Heart left ventricle (tissue), 16 donors: ENCODE measurements around the gene KCNJ10. TPM values are rescaled to one million over a fixed set of nuclear protein-coding genes. Genes with fewer than 3 reads are reported as not detected.

Experiments used
- ATAC-seq, 4 donors: fragments of 200-7000 bp; cut with Tn5 transposase; one replicate each; pipeline ENCODE4 v1.9.1; 2020 to 2022; ENCODE audit warnings: moderate library complexity in 4 of 4, mild to moderate bottlenecking in 3 of 4, moderate number of reproducible peaks in 1 of 4
- DNase-seq, 5 donors: peaks; one replicate each; pipeline ENCODE4 v3.0.0-alpha.2; 2020
- H3K27ac ChIP-seq, 12 donors: fragments of 200-600 bp; sonication (generic) in 4 of 12; one replicate each; pipeline versions ENCODE4 v1.5.0 to v1.8.0; 2016 to 2022; ENCODE audit warnings: mild to moderate bottlenecking in 2 of 12
- H3K27me3 ChIP-seq, 9 donors: fragments of 200-600 bp; sonication (generic) in 2 of 9; one replicate each; pipeline versions ENCODE4 v1.5.1 to v1.8.0; 2016 to 2022; ENCODE audit warnings: mild to moderate bottlenecking in 3 of 9
- H3K36me3 ChIP-seq, 9 donors: fragments of 200-600 bp; sonication (generic) in 2 of 9; one replicate each; pipeline versions ENCODE4 v1.5.0 to v1.8.0; 2018 to 2022; ENCODE audit warnings: mild to moderate bottlenecking in 2 of 9
- H3K4me1 ChIP-seq, 12 donors: fragments of 200-600 bp; sonication (generic) in 4 of 12; one replicate each; pipeline versions ENCODE4 v1.5.0 to v1.8.0; 2016 to 2022; ENCODE audit warnings: mild to moderate bottlenecking in 3 of 12
- H3K4me3 ChIP-seq, 12 donors: fragments of 200-600 bp; sonication (generic) in 4 of 12; one replicate each; pipeline versions ENCODE4 v1.5.0 to v1.8.0; 2017 to 2022; ENCODE audit warnings: mild to moderate bottlenecking in 9 of 12, moderate library complexity in 4 of 12
- H3K9me3 ChIP-seq, 12 donors: fragments of 200-600 bp; sonication (generic) in 4 of 12; one replicate each; pipeline versions ENCODE4 v1.5.0 to v1.8.0; 2016 to 2022; ENCODE audit warnings: mild to moderate bottlenecking in 1 of 12
- CTCF ChIP-seq, 12 donors: fragments of 200-600 bp; sonication (generic) in 4 of 12; IDR thresholded peaks; one replicate each; pipeline versions ENCODE4 v1.5.0 to v1.8.0; 2018 to 2022; ENCODE audit warnings: antibody characterized with exemption in 12 of 12, mild to moderate bottlenecking in 5 of 12
- POLR2A ChIP-seq, 2 donors: fragments of 450-650 bp; IDR thresholded peaks; one replicate each; pipeline ENCODE4 v1.6.1; 2017; ENCODE audit warnings: antibody characterized with exemption in 2 of 2, mild to moderate bottlenecking in 2 of 2, moderate library complexity in 2 of 2
- WGBS, 4 donors: extraction: QIAGEN DNeasy Blood & Tissue Kit in 2 of 4; methylation state at CpG; one replicate each; pipeline versions ENCODE4 v1.1.5 to v1.1.7; 2013 to 2018; 5-methylcytosine and 5-hydroxymethylcytosine counted together
- intact Hi-C, 10 donors: fragments of 100-400 bp; cut with DNase I; formaldehyde crosslinking; loops; one replicate each; pipeline versions ENCODE4 v1.11.1 to v1.14.2; 2022
- polyA plus RNA-seq, 2 donors: library from polyadenylated mRNA; stranded (reverse); fragments of 200-250 nt; gene quantifications; one replicate each; pipeline ENCODE4 v1.2.3, GENCODE V29; 2013
- total RNA-seq, 9 donors: library from RNA; depleted of rRNA in 2 of 9; stranded (reverse); fragments of >200 nt in 2 of 9; fragmentation: NEBNext Ultra II Directional in 3 of 9; extraction: Animal tissue kit (Norgen Biotek cat#: 25700) in 3 of 9; gene quantifications; one replicate each; pipeline versions ENCODE4 v1.1.0 to v1.2.4, GENCODE V29; 2016 to 2023
- donor health status: ischemic (EF 13 %, LVEDD 7.1; RV severe dilation, severe dysfunction).
- donor health status: healthy with polysubstance abuse.
- donor health status: DM: no; HTN: yes; CAD: no.
- donor health status: DM: no; HTN: no; CAD: no.
- donor health status: ischemic (EF 25% LVEDD 6.9; RV normal size, moderate dysfunction).
- donor health status: ischemic (EF 25% LVEDD 5.7; RV mildly dilated, moderate dysfunction).
- donor health status: healthy.
- donor health status: DM: yes; HTN: yes; CAD: no.
- donor health status: ischemic (EF 35%, LVEDD 5.7; RV mildly dilated, moderate dysfunction).
- donor health status: nonischemic (EF 11% LVEDD 7.7; RV severe dilation, severe dysfunction).
- donor health status: DM: yes; HTN: yes; CAD: no.
- donor health status: PGD.
- donor health status: ischemic (EF 29% LVEDD 5.4; RV normal size, mild dysfunction).
- donor health status: nonischemic (EF 23%, LVEDD 6.1; RV moderate dilation, normal function).

KCNJ10 gene
- total and polyA plus RNA-seq, 11 donors: 0.08 to 1.1 (median 0.48) TPM; not detected in 8

GRCh38 chr1:160099716-160100375, 29.9 kb upstream of the KCNJ10 start:
- peaks cover 0 to 5% (median 0%) of the 10 kb centered on the region in 9 donors for H3K36me3 ChIP-seq
- ATAC-seq: no peak
- peak overlapping the region; percentile 68 to 96 (median 93) for H3K27ac ChIP-seq
- TF ChIP-seq CTCF (IDR thresholded peaks at IDR 0.05) (no peak), POLR2A (IDR thresholded peaks at IDR 0.05) (no peak)
- no peaks in the 10 kb centered on the region for H3K9me3 ChIP-seq
- peak overlapping the region in 3 of 12 donors; percentile 66 to 91 (median 87) for H3K4me3 ChIP-seq
- DNase-seq: no peak
- intact Hi-C loops: loop anchor here (2.0 to 10.0 kb wide), 15 partner anchors 91 to 277 kb away; partner anchors contain the start of genes CASQ1 (in 4 of the 10) and PEX19 (in 1 of the 10)
- WGBS, 4 donors: 92 to 100% (median 95%) methylated on average over 1 to 2 of the region's 2 CpGs
- H3K27me3 ChIP-seq: no peaks in the 10 kb centered on the region
- H3K4me1 ChIP-seq: peaks cover 7 to 61% (median 35%) of the 10 kb centered on the region in 12 donors

GRCh38 chr1:160098852-160099561, 29.0 kb upstream of the KCNJ10 start:
- ATAC-seq (peak; percentile 88 to 93 (median 90)), DNase-seq (peak; percentile 97 to 99 (median 98))
- Histone ChIP-seq H3K36me3 (peaks cover 0 to 14% (median 0%) of the 10 kb centered on the region in 9 donors), H3K4me3 (peak overlapping the region in 11 of 12 donors; percentile 30 to 99 (median 79)), H3K27me3 (no peaks in the 10 kb centered on the region), H3K4me1 (peaks cover 7 to 55% (median 35%) of the 10 kb centered on the region in 12 donors), H3K27ac (peak overlapping the region; percentile 68 to 96 (median 93)), H3K9me3 (no peaks in the 10 kb centered on the region)
- intact Hi-C loops: loop anchor here in 4 of 10 donors (5.0 to 10.0 kb wide), 4 partner anchors 153 to 276 kb away; partner anchors contain the start of gene PEX19 (in 1 of the 4)
- WGBS, 4 donors: 3 to 16% (median 6%) methylated on average over 8 to 40 of the region's 40 CpGs
- TF ChIP-seq CTCF (IDR thresholded peaks at IDR 0.05): no peak
- peak in 1 of 2 donors; percentile 32 for TF ChIP-seq POLR2A (IDR thresholded peaks at IDR 0.05)

- H3K9me3 ChIP-seq: no peaks in the 10 kb centered on the region
- no peaks in the 10 kb centered on the region for H3K27me3 ChIP-seq
- intact Hi-C loops: loop anchor here in 4 of 10 donors (5.0 to 10.0 kb wide), 4 partner anchors 154 to 277 kb away; partner anchors contain the start of gene PEX19 (in 1 of the 4)
- peak within 1 kb of the TSS; percentile 68 to 96 (median 93) for H3K27ac ChIP-seq
- H3K4me1 ChIP-seq: peaks cover 7 to 51% (median 34%) of the 10 kb centered on the region in 12 donors
- DNase-seq (peak; percentile 92 to 95 (median 93)), ATAC-seq (peak; percentile 35 to 79 (median 69))
- TF ChIP-seq CTCF (IDR thresholded peaks at IDR 0.05) (no peak), POLR2A (IDR thresholded peaks at IDR 0.05) (peak in 1 of 2 donors; percentile 19)
- 3 to 12% (median 5%) methylated on average over 14 to 64 of the region's 64 CpGs for WGBS, 4 donors
- H3K4me3 ChIP-seq: peak within 1 kb of the TSS; percentile 54 to 99 (median 80)
- peaks cover 0 to 20% (median 1%) of the 10 kb centered on the region in 9 donors for H3K36me3 ChIP-seq
These were observed 28.2 kb upstream of the KCNJ10 start, which contains the start of gene IGSF8 for GRCh38 chr1:160097911-160098851. Gene IGSF8 (minus strand): TSS chr1:160098619. CDS start chr1:160098472, 147 bp downstream.
